ENCODE data around the gene C6orf120.

DNA sequence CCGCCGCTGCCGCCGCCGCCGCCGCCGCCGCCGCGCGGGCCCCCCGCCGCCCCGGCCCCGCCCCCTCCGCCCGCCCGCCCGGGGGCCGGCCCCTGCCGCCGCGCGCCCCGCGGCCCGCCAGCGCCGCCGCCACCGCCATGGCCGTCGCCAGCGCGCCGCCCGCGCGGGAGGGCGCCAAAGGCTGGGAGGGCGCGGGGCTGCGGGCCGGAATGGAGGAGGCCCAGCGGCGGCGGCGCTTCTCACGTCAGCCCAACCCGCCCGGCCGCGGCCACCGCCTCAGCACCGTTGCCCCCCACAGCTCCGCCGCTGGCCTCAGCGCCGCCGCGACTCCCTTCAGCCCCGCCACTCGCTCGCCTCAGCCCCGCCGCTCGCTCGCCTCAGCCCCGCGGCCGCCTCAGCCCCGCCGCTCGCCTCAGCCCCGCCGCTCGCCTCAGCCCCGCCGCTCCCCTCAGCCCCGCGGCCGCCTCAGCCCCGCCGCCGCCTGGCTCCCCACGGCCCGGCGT lies 22.1 kb downstream of the C6orf120 start:
- TF ChIP-seq POLR2A (IDR thresholded peaks at IDR 0.05; ENCODE audit: low read length) (no peak), GATA1 (IDR thresholded peaks at IDR 0.05; ENCODE audit: low read depth, low read length) (no peak)

All from erythroblast (primary cell).